ENCODE measurements around the gene FSTL1.

Gene FSTL1

DNA sequence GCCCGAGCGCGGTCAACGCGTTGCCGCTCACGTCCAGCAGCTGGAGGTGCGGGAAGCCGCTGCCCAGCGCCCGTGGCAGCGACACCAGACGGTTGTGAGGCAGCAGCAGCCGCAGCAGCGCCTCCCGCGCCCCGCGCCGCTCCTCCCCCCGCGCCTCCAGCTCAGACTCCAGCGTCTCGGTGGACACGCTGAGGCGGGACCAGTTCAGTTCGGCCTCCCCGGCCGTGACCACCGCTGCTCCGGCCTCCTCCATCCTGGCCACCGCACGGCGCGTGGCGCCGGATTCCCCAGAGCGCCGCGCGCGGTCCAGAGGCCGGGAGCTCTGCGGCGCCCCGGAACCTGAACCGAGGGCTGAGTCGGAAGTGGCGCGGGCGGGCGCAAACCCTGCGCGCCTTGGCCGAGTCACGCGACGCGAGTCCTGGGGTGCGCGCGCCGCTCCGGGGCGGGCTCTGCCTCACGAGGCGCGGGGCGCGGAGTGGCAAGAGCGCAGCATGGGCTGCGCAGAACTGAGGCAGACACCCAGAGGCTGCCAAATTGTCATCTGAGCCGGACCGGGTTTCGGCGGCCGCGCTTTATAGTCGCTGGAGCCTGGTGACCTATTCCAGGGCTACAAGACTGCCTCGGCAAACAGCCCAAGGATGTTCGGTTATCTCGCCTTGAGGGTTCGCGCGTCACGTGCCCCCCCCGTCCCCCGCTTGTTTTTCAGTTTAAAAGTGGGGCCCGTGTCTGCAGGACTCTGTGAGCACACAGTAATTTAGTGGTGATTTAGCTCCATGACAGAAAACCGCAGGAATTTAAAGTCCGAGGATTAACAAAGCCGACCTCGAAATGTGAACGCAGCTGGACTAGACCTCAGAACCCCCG, 101.6 kb downstream of the FSTL1 start, which contains the start of gene LRRC58:
LRRC58 (minus strand) TSS at position 364 of the 864 bp plus-strand sequence; CDS start at position 253, 111 bp downstream.
- DNase-seq: peak; percentile 89

GRCh38 chr3:120348065-120348990, 102.5 kb downstream of the FSTL1 start:
- DNase-seq: peak in 1 of 2 donors; percentile 51

- peak in 1 of 2 donors; percentile 51 for DNase-seq
Measured at GRCh38 chr3:120344349-120344748, 106.4 kb downstream of the FSTL1 start.

Measured in CD4-positive, alpha-beta T cell treated with Interleukin-1 beta for 1 hour (primary cell).